T-helper 1 cell treated with Interleukin-12 subunit alpha and Interleukin-12 subunit beta and Interleukin-4 antibody, amounts not matched to agents 30 μg/mL and 1 μg/mL, for 36 hours (primary cell): Measurements from ENCODE around the gene CTAGE1.

Experiments used
- H3K27ac Mint-ChIP-seq: one replicate; pipeline ENCODE4 v1.8.0; 2021; ENCODE audit warnings: mild to moderate bottlenecking, mixed read lengths
- H3K27me3 Mint-ChIP-seq: one replicate; pipeline ENCODE4 v1.8.0; 2021; ENCODE audit warnings: low read depth, mixed read lengths
- H3K36me3 Mint-ChIP-seq: one replicate; pipeline ENCODE4 v1.8.0; 2021; ENCODE audit warnings: low read depth, mixed read lengths
- H3K4me1 Mint-ChIP-seq: one replicate; pipeline ENCODE4 v1.8.0; 2021; ENCODE audit warnings: low read depth, mixed read lengths
- H3K4me3 Mint-ChIP-seq: one replicate; pipeline ENCODE4 v1.8.0; 2021; ENCODE audit warnings: mild to moderate bottlenecking, moderate library complexity, mixed read lengths
- H3K9me3 Mint-ChIP-seq: one replicate; pipeline ENCODE4 v1.8.0; 2021; ENCODE audit warnings: mixed read lengths

The CTAGE1 gene

DNA sequence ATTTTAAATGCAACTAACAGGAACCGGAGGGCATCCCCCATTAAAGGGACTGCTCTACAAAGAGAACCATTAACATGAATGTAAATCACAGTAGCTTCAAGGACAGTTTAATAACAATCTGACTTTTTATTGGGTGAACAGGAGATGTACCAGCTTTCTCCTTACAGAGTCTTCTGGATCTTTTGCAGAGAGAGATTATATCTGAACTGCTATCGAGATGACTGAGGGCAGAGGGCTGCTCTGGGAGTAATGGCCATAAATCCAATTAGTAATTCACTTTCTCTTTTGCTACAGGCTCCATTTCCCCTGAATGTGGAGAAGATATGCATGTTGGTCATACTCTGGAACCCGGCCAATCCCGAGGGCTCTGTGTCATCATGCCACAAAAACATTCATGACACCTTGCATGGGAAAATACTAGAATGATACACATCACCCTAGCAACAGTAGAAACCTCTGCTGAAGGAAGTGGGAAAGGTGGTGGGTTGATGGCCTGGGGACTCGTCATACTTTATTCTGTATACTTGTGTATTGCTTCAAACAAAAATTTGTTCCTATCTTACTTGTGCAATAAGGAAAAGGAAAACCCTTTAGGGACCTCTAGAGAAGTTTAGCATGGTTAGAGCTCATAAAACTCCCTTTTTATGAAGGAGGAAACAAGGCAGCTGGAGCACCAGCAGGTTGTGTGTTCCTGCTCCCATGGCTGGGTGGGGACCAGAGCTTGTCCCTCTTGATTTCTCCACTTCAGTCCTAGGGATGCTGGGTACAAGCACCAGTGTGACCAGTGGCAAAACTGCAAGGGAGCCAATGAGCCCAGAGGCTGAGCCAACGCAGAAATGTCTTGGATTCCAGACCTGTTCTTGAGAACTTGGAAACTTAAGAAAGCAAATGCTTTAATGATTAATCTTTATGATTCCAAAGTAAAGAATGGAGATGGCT, 26.0 kb downstream of the CTAGE1 start:
- Mint-ChIP-seq H3K4me3 (no peak overlapping the region), H3K9me3 (peaks cover 5% of the 10 kb centered on the region), H3K36me3 (no peaks in the 10 kb centered on the region), H3K27ac (no peak overlapping the region), H3K27me3 (no peaks in the 10 kb centered on the region), H3K4me1 (no peaks in the 10 kb centered on the region)

DNA sequence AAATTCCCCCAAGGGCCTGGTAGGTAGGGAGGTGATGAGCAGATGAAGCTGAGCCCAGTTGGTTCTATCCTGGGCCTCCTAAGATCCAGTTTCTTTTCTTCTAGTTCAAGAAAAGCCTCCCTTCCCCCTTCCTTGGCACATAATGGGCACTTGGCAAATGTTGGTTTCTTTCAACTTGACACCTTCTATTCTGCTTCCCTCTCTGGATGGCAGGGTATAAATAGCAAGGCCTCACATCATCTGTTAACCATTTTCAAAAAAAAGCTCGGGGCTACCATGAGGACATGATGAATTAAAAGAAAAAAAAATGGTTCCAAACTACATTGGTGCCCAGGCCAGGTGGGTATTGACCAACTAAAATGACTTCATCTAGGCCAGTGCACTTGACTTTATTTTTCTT, 29.9 kb downstream of the CTAGE1 start:
- Mint-ChIP-seq H3K4me1 (no peaks in the 10 kb centered on the region), H3K27ac (no peak overlapping the region), H3K36me3 (no peaks in the 10 kb centered on the region), H3K27me3 (no peaks in the 10 kb centered on the region), H3K4me3 (no peak overlapping the region), H3K9me3 (peaks cover 8% of the 10 kb centered on the region)

GRCh38 chr18:22387364-22387763, 30.4 kb downstream of the CTAGE1 start:
- Mint-ChIP-seq H3K9me3 (peaks cover 8% of the 10 kb centered on the region), H3K27ac (no peak overlapping the region), H3K4me3 (no peak overlapping the region), H3K27me3 (no peaks in the 10 kb centered on the region), H3K4me1 (no peaks in the 10 kb centered on the region), H3K36me3 (no peaks in the 10 kb centered on the region)

GRCh38 chr18:22385718-22386117, 32.0 kb downstream of the CTAGE1 start:
- Mint-ChIP-seq H3K27me3 (no peaks in the 10 kb centered on the region), H3K9me3 (peaks cover 8% of the 10 kb centered on the region), H3K4me3 (no peak overlapping the region), H3K27ac (no peak overlapping the region), H3K36me3 (no peaks in the 10 kb centered on the region), H3K4me1 (no peaks in the 10 kb centered on the region)

DNA sequence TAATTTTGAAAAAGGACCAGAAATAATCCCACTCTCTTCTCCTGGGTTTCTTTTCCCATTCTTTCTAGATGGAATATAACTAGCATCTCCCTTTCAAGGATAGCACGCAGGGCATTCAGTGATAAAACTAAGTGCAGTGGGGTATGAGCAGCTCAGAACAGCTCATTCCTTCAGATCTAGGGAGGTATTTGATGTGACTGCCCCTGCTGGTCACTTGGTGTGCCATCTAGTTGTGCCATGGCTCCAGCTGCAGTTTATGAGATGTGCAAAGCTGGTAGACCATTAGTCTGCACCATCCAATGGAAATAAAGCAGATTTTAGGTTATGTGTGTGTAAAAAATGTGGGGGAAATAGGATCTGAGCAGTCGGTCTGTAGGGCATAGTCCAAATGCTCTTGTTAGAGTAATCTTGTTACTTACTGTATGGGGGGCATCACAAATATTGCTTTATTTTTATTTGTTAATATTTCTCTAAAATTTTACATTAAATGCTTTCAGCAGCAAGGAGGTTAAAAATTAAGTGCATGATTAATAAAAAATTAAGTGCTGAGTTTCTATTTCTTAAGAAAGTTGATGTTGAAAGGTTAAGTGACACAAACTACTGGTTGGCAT, 38.9 kb downstream of the CTAGE1 start:
- Mint-ChIP-seq H3K4me1 (no peaks in the 10 kb centered on the region), H3K9me3 (peaks cover 3% of the 10 kb centered on the region), H3K36me3 (no peaks in the 10 kb centered on the region), H3K4me3 (no peak overlapping the region), H3K27ac (no peak overlapping the region), H3K27me3 (no peaks in the 10 kb centered on the region)

- Mint-ChIP-seq H3K36me3 (no peaks in the 10 kb centered on the region), H3K27ac (no peak overlapping the region), H3K27me3 (no peaks in the 10 kb centered on the region), H3K4me3 (no peak overlapping the region), H3K9me3 (no peaks in the 10 kb centered on the region), H3K4me1 (no peaks in the 10 kb centered on the region)
Measured at GRCh38 chr18:22377769-22378168, 39.9 kb downstream of the CTAGE1 start.

- H3K36me3 Mint-ChIP-seq: no peaks in the 10 kb centered on the region
- H3K27ac Mint-ChIP-seq: no peak overlapping the region
- H3K4me1 Mint-ChIP-seq: no peaks in the 10 kb centered on the region
- no peak overlapping the region for H3K4me3 Mint-ChIP-seq
- H3K9me3 Mint-ChIP-seq: no peaks in the 10 kb centered on the region
- H3K27me3 Mint-ChIP-seq: no peaks in the 10 kb centered on the region
Measured at GRCh38 chr18:22370414-22370813, 47.3 kb downstream of the CTAGE1 start.

- Mint-ChIP-seq H3K4me1 (no peaks in the 10 kb centered on the region), H3K27ac (no peak overlapping the region), H3K27me3 (no peaks in the 10 kb centered on the region), H3K9me3 (no peaks in the 10 kb centered on the region), H3K4me3 (no peak overlapping the region), H3K36me3 (no peaks in the 10 kb centered on the region)
Measured at GRCh38 chr18:22368021-22368420, 49.7 kb downstream of the CTAGE1 start.

- no peak overlapping the region for H3K4me3 Mint-ChIP-seq
- no peaks in the 10 kb centered on the region for H3K27me3 Mint-ChIP-seq
- no peaks in the 10 kb centered on the region for H3K9me3 Mint-ChIP-seq
- no peaks in the 10 kb centered on the region for H3K4me1 Mint-ChIP-seq
- H3K36me3 Mint-ChIP-seq: no peaks in the 10 kb centered on the region
- no peak overlapping the region for H3K27ac Mint-ChIP-seq
Measured at GRCh38 chr18:22367303-22367702, 50.4 kb downstream of the CTAGE1 start.

DNA sequence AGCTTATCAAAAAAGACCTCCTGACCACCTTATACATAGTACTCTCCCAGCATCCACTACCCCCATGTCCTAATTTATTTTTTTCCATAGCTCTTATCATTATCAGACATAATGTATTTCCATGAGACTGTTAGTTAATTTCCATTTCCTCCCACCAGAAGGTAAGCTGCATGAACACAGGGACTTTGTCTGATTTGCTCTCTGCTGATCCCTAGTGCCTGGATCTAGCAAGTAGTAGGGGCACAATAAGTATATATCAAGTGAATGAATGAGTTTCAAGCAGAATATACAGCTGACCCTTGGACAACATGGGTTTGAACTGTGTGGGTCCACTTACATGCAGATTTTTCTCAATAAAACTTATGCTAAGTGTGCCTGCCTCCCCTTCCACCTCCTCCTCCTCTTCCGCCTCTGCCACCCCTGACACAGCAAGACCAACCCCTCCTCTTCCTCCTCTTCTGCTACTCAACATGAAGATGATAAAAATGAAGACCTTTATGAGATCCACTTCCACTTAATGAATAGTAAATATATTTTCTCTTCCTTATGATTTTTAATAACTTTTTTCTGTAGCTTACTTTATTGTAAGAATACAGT, 53.8 kb downstream of the CTAGE1 start:
- H3K9me3 Mint-ChIP-seq: no peaks in the 10 kb centered on the region
- H3K36me3 Mint-ChIP-seq: no peaks in the 10 kb centered on the region
- H3K27me3 Mint-ChIP-seq: no peaks in the 10 kb centered on the region
- no peak overlapping the region for H3K4me3 Mint-ChIP-seq
- H3K27ac Mint-ChIP-seq: no peak overlapping the region
- H3K4me1 Mint-ChIP-seq: no peaks in the 10 kb centered on the region
